Measurements from ENCODE around the gene ADGRG4. TPM values are rescaled to one million over a fixed set of nuclear protein-coding genes. Genes with fewer than 3 reads are reported as not detected.

Gene ADGRG4
- total RNA-seq, 1 experiment from 2014 or later: not detected

DNA sequence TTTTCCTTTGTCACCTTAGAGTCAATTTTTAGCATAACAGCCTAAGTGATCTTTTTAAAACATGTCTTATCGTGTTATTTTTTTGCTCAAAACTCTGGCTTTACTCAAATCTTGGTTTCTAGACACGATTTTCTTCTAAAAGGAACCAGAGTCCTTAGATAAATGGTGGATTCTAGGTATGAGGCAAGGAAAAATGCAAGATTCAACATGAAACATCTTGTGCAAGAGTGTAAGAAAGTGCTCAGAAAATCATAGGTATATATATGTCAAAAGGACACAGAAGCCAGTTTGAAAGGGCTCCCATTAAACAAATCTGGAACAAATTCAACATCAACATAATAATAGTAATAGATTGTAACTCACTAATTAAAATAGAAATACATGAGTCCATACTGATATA, 8.1 kb upstream of the ADGRG4 start:
- Histone ChIP-seq H3K4me1 (ENCODE audit: insufficient read depth, low read length, poor library complexity, severe bottlenecking) (no peaks in the 10 kb centered on the region), H3K36me3 (ENCODE audit: insufficient read depth, low read length, poor library complexity, severe bottlenecking) (no peaks in the 10 kb centered on the region), H3K27me3 (replicated peaks; ENCODE audit: insufficient read depth, low read depth, low read length, poor library complexity) (peaks cover 4% of the 10 kb centered on the region), H3K9me3 (ENCODE audit: low read depth, low read length, poor library complexity, severe bottlenecking) (no peaks in the 10 kb centered on the region), H3K27ac (ENCODE audit: low read depth, low read length, poor library complexity, severe bottlenecking) (no peak overlapping the region), H3K4me3 (ENCODE audit: low read depth, low read length, poor library complexity, severe bottlenecking) (no peak overlapping the region)
- no peak for DNase-seq (ENCODE audit: low spot score)
- CTCF ChIA-PET: no interaction called here
- no TSS peak for BruUV-seq (replicated peaks)
- TF ChIP-seq, protein P1, sequence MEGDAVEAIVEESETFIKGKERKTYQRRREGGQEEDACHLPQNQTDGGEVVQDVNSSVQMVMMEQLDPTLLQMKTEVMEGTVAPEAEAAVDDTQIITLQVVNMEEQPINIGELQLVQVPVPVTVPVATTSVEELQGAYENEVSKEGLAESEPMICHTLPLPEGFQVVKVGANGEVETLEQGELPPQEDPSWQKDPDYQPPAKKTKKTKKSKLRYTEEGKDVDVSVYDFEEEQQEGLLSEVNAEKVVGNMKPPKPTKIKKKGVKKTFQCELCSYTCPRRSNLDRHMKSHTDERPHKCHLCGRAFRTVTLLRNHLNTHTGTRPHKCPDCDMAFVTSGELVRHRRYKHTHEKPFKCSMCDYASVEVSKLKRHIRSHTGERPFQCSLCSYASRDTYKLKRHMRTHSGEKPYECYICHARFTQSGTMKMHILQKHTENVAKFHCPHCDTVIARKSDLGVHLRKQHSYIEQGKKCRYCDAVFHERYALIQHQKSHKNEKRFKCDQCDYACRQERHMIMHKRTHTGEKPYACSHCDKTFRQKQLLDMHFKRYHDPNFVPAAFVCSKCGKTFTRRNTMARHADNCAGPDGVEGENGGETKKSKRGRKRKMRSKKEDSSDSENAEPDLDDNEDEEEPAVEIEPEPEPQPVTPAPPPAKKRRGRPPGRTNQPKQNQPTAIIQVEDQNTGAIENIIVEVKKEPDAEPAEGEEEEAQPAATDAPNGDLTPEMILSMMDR (conservative IDR thresholded peaks at IDR 0.05; ENCODE audit: low read depth, low read length): no peak
- no peak for TF ChIP-seq EZH2 (IDR thresholded peaks at IDR 0.05; ENCODE audit: borderline replicate concordance, low read depth, low read length, poor library complexity, severe bottlenecking)
- intact Hi-C loops (cut with micrococcal nuclease; ENCODE audit: unreplicated experiment): no loop called here
- POLR2A ChIA-PET (ENCODE audit: low non-redundant PET): no interaction called here

DNA sequence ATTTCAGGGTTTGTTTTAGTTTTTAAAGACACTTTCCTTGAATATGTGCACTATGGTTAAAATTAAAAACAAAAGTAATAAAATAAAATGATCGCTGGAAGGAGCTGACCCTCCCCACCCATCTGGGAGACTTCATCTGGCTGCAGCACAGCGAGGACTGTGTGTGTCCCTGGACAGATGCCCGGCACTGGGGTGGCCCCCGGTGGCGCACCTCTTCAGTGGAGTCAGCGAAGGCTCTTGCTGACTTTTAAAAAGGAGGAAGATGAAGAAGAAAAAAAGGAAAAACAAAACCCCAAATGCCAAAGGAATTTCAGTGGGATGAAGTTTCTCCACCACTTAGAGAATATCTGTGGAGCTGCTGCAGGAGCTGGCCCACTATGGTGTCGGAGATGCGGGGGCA, 5.4 kb upstream of the ADGRG4 start:
- H3K27ac ChIP-seq (ENCODE audit: low read depth, low read length, poor library complexity, severe bottlenecking): no peak overlapping the region
- DNase-seq (ENCODE audit: low spot score): no peak
- no peaks in the 10 kb centered on the region for H3K4me1 ChIP-seq (ENCODE audit: insufficient read depth, low read length, poor library complexity, severe bottlenecking)
- ChIA-PET CTCF (no interaction called here), POLR2A (ENCODE audit: low non-redundant PET) (interaction anchor here (0.6 kb wide), 1 partner anchor 36 kb away, joined by 4 read pairs; no protein-coding TSS in a partner anchor)
- no peaks in the 10 kb centered on the region for H3K36me3 ChIP-seq (ENCODE audit: insufficient read depth, low read length, poor library complexity, severe bottlenecking)
- H3K4me3 ChIP-seq (ENCODE audit: low read depth, low read length, poor library complexity, severe bottlenecking): no peak overlapping the region
- H3K27me3 ChIP-seq (replicated peaks; ENCODE audit: insufficient read depth, low read depth, low read length, poor library complexity): peaks cover 4% of the 10 kb centered on the region
- intact Hi-C loops (cut with micrococcal nuclease; ENCODE audit: unreplicated experiment): no loop called here
- BruUV-seq (replicated peaks): no TSS peak
- TF ChIP-seq EZH2 (IDR thresholded peaks at IDR 0.05; ENCODE audit: borderline replicate concordance, low read depth, low read length, poor library complexity, severe bottlenecking): no peak
- TF ChIP-seq, protein P1 (conservative IDR thresholded peaks at IDR 0.05; ENCODE audit: low read depth, low read length): no peak
- no peaks in the 10 kb centered on the region for H3K9me3 ChIP-seq (ENCODE audit: low read depth, low read length, poor library complexity, severe bottlenecking)

DNA sequence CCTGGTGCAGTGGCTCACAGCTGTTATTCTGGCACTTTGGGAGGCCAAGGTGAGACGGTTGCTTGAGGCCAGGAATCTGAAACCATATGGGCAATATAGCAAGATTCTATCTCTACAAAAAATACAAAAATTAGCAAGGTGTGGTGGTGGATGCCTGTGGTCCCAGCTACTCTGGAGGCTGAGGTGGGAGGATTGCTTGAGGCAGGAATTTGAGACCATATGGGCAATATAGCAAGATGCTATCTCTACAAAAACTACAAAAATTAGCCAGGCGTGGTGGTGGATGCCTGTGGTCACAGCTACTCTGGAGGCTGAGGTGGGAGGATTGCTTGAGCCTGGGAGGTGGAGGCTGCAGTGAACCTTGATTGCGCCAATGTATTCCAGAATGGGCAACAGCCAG, 2.3 kb downstream of the ADGRG4 start:
- POLR2A ChIA-PET (ENCODE audit: low non-redundant PET): no interaction called here
- TF ChIP-seq, protein P1 (conservative IDR thresholded peaks at IDR 0.05; ENCODE audit: low read depth, low read length): no peak
- TF ChIP-seq EZH2 (IDR thresholded peaks at IDR 0.05; ENCODE audit: borderline replicate concordance, low read depth, low read length, poor library complexity, severe bottlenecking): no peak
- H3K27me3 ChIP-seq (replicated peaks; ENCODE audit: insufficient read depth, low read depth, low read length, poor library complexity): no peaks in the 10 kb centered on the region
- no peaks in the 10 kb centered on the region for H3K9me3 ChIP-seq (ENCODE audit: low read depth, low read length, poor library complexity, severe bottlenecking)
- H3K4me1 ChIP-seq (ENCODE audit: insufficient read depth, low read length, poor library complexity, severe bottlenecking): no peaks in the 10 kb centered on the region
- BruUV-seq (replicated peaks): no TSS peak
- no peak for DNase-seq (ENCODE audit: low spot score)
- intact Hi-C loops (cut with micrococcal nuclease; ENCODE audit: unreplicated experiment): no loop called here
- CTCF ChIA-PET: no interaction called here
- H3K36me3 ChIP-seq (ENCODE audit: insufficient read depth, low read length, poor library complexity, severe bottlenecking): no peaks in the 10 kb centered on the region
- H3K4me3 ChIP-seq (ENCODE audit: low read depth, low read length, poor library complexity, severe bottlenecking): no peak overlapping the region
- no peak overlapping the region for H3K27ac ChIP-seq (ENCODE audit: low read depth, low read length, poor library complexity, severe bottlenecking)
